ENCODE measurements around the gene PSMB3.

DNA sequence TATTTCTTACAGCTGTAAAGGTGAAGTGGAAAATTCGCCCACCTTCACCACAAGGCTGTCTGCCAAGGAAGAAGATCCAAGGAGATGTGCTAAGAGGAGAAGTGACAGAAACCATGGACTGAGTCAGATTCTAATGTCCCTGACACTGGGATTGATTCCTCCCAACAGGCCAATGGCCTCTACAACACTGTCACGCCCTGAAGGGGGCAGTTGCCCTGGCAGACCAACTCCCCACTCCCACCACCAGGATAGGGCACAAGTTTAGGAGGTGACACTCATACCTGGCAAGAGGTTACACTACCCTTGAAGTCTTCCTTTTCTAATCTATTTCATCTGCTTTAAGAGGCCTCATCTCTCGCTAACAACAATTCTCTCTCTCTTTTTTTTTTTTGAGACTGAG is 30.7 kb downstream of the PSMB3 start:
- TF ChIP-seq TP53 (CRISPR knock-in tag; IDR thresholded peaks at IDR 0.05): no peak
- TF ChIP-seq, protein P1, sequence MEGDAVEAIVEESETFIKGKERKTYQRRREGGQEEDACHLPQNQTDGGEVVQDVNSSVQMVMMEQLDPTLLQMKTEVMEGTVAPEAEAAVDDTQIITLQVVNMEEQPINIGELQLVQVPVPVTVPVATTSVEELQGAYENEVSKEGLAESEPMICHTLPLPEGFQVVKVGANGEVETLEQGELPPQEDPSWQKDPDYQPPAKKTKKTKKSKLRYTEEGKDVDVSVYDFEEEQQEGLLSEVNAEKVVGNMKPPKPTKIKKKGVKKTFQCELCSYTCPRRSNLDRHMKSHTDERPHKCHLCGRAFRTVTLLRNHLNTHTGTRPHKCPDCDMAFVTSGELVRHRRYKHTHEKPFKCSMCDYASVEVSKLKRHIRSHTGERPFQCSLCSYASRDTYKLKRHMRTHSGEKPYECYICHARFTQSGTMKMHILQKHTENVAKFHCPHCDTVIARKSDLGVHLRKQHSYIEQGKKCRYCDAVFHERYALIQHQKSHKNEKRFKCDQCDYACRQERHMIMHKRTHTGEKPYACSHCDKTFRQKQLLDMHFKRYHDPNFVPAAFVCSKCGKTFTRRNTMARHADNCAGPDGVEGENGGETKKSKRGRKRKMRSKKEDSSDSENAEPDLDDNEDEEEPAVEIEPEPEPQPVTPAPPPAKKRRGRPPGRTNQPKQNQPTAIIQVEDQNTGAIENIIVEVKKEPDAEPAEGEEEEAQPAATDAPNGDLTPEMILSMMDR (IDR thresholded peaks at IDR 0.05): no peak
- TF ChIP-seq, protein P2, sequence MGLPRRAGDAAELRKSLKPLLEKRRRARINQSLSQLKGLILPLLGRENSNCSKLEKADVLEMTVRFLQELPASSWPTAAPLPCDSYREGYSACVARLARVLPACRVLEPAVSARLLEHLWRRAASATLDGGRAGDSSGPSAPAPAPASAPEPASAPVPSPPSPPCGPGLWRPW (IDR thresholded peaks at IDR 0.05): no peak
- no peak for TF ChIP-seq BHLHE40 (IDR thresholded peaks at IDR 0.05; ENCODE audit: low read depth, low read length)
- TF ChIP-seq, protein P3, sequence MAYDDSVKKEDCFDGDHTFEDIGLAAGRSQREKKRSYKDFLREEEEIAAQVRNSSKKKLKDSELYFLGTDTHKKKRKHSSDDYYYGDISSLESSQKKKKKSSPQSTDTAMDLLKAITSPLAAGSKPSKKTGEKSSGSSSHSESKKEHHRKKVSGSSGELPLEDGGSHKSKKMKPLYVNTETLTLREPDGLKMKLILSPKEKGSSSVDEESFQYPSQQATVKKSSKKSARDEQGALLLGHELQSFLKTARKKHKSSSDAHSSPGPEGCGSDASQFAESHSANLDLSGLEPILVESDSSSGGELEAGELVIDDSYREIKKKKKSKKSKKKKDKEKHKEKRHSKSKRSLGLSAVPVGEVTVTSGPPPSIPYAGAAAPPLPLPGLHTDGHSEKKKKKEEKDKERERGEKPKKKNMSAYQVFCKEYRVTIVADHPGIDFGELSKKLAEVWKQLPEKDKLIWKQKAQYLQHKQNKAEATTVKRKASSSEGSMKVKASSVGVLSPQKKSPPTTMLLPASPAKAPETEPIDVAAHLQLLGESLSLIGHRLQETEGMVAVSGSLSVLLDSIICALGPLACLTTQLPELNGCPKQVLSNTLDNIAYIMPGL (CRISPR knock-in tag; IDR thresholded peaks at IDR 0.05; ENCODE audit: borderline replicate concordance): no peak
- no peak for TF ChIP-seq RFX5 (IDR thresholded peaks at IDR 0.05)
- no peak for TF ChIP-seq RAD21 (conservative IDR thresholded peaks at IDR 0.05 in 1 of 2, IDR thresholded peaks at IDR 0.05 in 1 of 2)
- no peak for TF ChIP-seq POLR2A (IDR thresholded peaks at IDR 0.05; ENCODE audit: low read length)
- TF ChIP-seq EP300 (IDR thresholded peaks at IDR 0.05): no peak
- no peak for TF ChIP-seq MYC (IDR thresholded peaks at IDR 0.05; ENCODE audit: borderline replicate concordance, low read length)
- TF ChIP-seq CEBPB (IDR thresholded peaks at IDR 0.05): no peak
- TF ChIP-seq MAFK (IDR thresholded peaks at IDR 0.05; ENCODE audit: partially characterized antibody): no peak

All from A549 (cell line).